ENCODE results near the gene ROPN1L. TPM values are rescaled to one million over a fixed set of nuclear protein-coding genes. Genes with fewer than 3 reads are reported as not detected.
A peak's percentile ranks its signal among the peaks of the same experiment; 100 is the strongest.

Gene ROPN1L
- total and polyA plus RNA-seq, 4 donors = 12.0 to 34.8 (median 27.2) TPM

DNA sequence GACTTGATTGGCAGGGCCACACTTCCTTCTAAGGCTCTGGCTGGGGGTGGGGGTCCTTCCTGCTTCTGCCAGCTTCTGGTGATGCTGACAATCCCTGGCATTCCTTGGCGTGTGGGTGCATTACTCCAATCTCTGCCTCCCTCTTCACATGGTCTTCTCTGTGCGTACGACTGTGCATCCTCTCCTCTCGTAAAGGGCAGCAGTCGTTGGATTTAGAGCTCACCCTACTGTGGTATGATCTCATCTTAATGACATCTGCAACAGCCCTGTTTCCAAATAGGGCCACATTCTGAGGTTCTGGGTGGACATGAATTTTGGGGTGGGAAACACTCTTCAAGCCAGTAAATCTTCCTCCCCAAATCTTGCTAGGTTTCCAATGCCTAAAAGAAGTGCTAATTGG is 36.8 kb downstream of the ROPN1L start:
- no peaks in the 10 kb centered on the region for H3K27me3 ChIP-seq (ENCODE audit: control insufficient read depth in 3 of 3, insufficient read depth in 3 of 3, low read length in 2 of 3)
- DNase-seq = no peak
- no peak overlapping the region for H3K27ac ChIP-seq (ENCODE audit: low read depth in 1 of 2, low read length in 1 of 2)
- H3K9me3 ChIP-seq (ENCODE audit: control insufficient read depth in 4 of 4, insufficient read depth in 3 of 4, low read length in 3 of 4) = peaks cover 0 to 6% (median 1%) of the 10 kb centered on the region in 4 donors
- H3K4me1 ChIP-seq (ENCODE audit: control insufficient read depth in 5 of 5, insufficient read depth in 5 of 5, low read length in 5 of 5) = peaks cover 0 to 8% (median 0%) of the 10 kb centered on the region in 5 donors
- 66 to 76% methylated on average over 5 of the region's 5 CpGs for WGBS, 2 donors
- TF ChIP-seq, protein P1, sequence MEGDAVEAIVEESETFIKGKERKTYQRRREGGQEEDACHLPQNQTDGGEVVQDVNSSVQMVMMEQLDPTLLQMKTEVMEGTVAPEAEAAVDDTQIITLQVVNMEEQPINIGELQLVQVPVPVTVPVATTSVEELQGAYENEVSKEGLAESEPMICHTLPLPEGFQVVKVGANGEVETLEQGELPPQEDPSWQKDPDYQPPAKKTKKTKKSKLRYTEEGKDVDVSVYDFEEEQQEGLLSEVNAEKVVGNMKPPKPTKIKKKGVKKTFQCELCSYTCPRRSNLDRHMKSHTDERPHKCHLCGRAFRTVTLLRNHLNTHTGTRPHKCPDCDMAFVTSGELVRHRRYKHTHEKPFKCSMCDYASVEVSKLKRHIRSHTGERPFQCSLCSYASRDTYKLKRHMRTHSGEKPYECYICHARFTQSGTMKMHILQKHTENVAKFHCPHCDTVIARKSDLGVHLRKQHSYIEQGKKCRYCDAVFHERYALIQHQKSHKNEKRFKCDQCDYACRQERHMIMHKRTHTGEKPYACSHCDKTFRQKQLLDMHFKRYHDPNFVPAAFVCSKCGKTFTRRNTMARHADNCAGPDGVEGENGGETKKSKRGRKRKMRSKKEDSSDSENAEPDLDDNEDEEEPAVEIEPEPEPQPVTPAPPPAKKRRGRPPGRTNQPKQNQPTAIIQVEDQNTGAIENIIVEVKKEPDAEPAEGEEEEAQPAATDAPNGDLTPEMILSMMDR (IDR thresholded peaks at IDR 0.05; ENCODE audit: control extremely low read depth, extremely low read depth) = no peak
- H3K9ac ChIP-seq (ENCODE audit: insufficient read depth in 1 of 2, low read length in 2 of 2) = no peak overlapping the region
- H3K4me3 ChIP-seq = no peak overlapping the region
- no peak for ATAC-seq (ENCODE audit: insufficient read depth, low FRiP score)
- no peaks in the 10 kb centered on the region for H3K36me3 ChIP-seq (ENCODE audit: control insufficient read depth in 4 of 4, insufficient read depth in 4 of 4, low read length in 4 of 4)

DNA sequence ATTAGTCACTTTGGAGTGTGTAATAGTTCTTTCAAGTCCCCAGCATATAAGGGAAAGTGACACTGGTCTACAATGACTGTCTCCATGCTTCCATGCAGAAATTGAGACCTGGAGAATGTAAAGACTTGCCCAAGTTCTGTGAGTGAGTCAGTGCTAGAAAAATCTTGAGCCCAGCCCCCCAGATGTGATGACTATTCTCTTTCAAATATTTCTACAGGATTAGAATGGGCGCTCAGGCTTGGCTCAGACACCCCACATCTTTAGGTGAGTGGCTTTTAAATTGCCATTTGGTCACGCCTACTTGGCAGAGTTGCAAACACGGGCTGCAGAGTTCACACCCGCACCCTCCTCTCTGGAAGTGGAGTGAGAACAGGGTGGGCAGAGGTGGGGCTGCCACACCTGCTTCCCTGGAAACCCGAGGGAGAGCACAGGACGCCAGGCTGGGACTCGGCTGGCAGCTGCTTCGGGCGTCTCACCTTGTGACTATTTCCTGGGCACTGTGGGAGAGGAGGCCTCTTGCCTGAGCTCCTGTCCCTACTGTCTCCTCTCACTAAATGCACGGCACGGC is 37.6 kb downstream of the ROPN1L start:
- no peaks in the 10 kb centered on the region for H3K36me3 ChIP-seq (ENCODE audit: control insufficient read depth in 4 of 4, insufficient read depth in 4 of 4, low read length in 4 of 4)
- peaks cover 0 to 8% (median 0%) of the 10 kb centered on the region in 5 donors for H3K4me1 ChIP-seq (ENCODE audit: control insufficient read depth in 5 of 5, insufficient read depth in 5 of 5, low read length in 5 of 5)
- H3K27ac ChIP-seq (ENCODE audit: low read depth in 1 of 2, low read length in 1 of 2) = no peak overlapping the region
- H3K9me3 ChIP-seq (ENCODE audit: control insufficient read depth in 4 of 4, insufficient read depth in 3 of 4, low read length in 3 of 4) = peaks cover 0 to 6% (median 1%) of the 10 kb centered on the region in 4 donors
- 57 to 82% methylated on average over 11 of the region's 11 CpGs for WGBS, 2 donors
- H3K27me3 ChIP-seq (ENCODE audit: control insufficient read depth in 3 of 3, insufficient read depth in 3 of 3, low read length in 2 of 3) = no peaks in the 10 kb centered on the region
- no peak overlapping the region for H3K9ac ChIP-seq (ENCODE audit: insufficient read depth in 1 of 2, low read length in 2 of 2)
- DNase-seq (no peak), ATAC-seq (ENCODE audit: insufficient read depth, low FRiP score) (peak; percentile 46)
- no peak overlapping the region for H3K4me3 ChIP-seq
- TF ChIP-seq, protein P1 (IDR thresholded peaks at IDR 0.05; ENCODE audit: control extremely low read depth, extremely low read depth) = no peak

DNA sequence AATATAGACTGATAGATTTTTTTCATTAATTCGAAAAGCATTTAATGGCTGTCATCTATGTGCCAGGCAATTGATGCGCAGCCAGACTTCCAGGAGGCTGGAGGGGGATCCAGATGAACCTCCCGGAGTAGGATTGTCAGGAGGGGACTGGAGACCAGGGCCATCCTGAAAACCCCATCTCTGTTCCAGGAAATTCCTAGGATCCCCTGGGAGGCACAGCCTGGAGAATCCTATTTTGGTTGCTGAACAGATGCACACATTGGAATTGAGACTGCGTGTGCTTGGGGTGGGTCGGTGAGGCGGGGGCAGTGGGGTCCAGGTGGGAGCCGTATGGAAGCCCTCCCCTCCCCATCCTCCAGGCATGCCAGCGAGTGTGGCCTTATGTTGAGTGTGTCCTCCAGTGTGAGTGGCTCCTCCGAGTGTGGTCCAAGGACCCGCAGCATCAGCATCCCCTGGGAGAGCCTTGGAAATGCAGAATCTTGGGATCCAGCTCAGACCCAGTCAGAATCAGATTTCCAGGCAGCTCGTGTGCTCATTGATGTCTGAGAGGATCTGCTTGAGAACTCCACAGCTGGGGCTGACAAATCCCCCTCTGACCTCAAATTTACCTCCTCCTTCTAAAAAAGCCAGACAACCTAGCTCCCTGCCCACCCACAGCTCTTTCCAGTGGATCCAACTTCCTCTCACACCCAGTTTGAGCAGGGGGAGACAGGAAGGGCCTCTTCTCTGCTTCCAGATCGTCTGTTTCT is 38.7 kb downstream of the ROPN1L start:
- Histone ChIP-seq H3K4me1 (ENCODE audit: control insufficient read depth in 5 of 5, insufficient read depth in 5 of 5, low read length in 5 of 5) (peaks cover 0 to 11% (median 0%) of the 10 kb centered on the region in 5 donors), H3K36me3 (ENCODE audit: control insufficient read depth in 4 of 4, insufficient read depth in 4 of 4, low read length in 4 of 4) (no peaks in the 10 kb centered on the region), H3K9ac (ENCODE audit: insufficient read depth in 1 of 2, low read length in 2 of 2) (no peak overlapping the region), H3K27me3 (ENCODE audit: control insufficient read depth in 3 of 3, insufficient read depth in 3 of 3, low read length in 2 of 3) (no peaks in the 10 kb centered on the region), H3K27ac (ENCODE audit: low read depth in 1 of 2, low read length in 1 of 2) (no peak overlapping the region), H3K9me3 (ENCODE audit: control insufficient read depth in 4 of 4, insufficient read depth in 3 of 4, low read length in 3 of 4) (peaks cover 0 to 4% (median 1%) of the 10 kb centered on the region in 4 donors), H3K4me3 (no peak overlapping the region)
- TF ChIP-seq, protein P1 (IDR thresholded peaks at IDR 0.05; ENCODE audit: control extremely low read depth, extremely low read depth) = no peak
- 84 to 88% methylated on average over 12 of the region's 12 CpGs for WGBS, 2 donors
- DNase-seq = no peak
- ATAC-seq (ENCODE audit: insufficient read depth, low FRiP score) = no peak
